Neural progenitor cell (in vitro differentiated cells): ENCODE measurements around the gene VEZF1. TPM values are rescaled to one million over a fixed set of nuclear protein-coding genes. Genes with fewer than 3 reads are reported as not detected.

Source experiments
- DNase-seq: peaks from one replicate; pipeline ENCODE4 v3.0.0-alpha.2; 2016; ENCODE audit warnings: low spot score
- H2AFZ ChIP-seq: fragments of 200-600 bp; sonication (generic); replicated peaks from 2 replicates; pipeline ENCODE4 v1.6.1; 2016; ENCODE audit warnings: antibody characterized with exemption
- H3F3A ChIP-seq: fragments of 200-600 bp; sonication (generic); 2 replicates; pipeline ENCODE4 v1.6.1; 2016; ENCODE audit warnings: antibody characterized with exemption, low read depth
- H3K27ac ChIP-seq: fragments of 200-600 bp; sonication (generic); 2 replicates; pipeline ENCODE4 v1.5.1; 2016; ENCODE audit warnings: mild to moderate bottlenecking
- H3K27me3 ChIP-seq: fragments of 200-600 bp; sonication (generic); 2 replicates; pipeline ENCODE4 v1.6.1; 2016; ENCODE audit warnings: mild to moderate bottlenecking, moderate library complexity
- H3K36me3 ChIP-seq: fragments of 200-600 bp; sonication (generic); 2 replicates; pipeline ENCODE4 v1.5.1; 2016
- H3K4me1 ChIP-seq: fragments of 200-600 bp; sonication (generic); 2 replicates; pipeline ENCODE4 v1.6.1; 2016; ENCODE audit warnings: mixed run types
- H3K4me2 ChIP-seq: fragments of 200-600 bp; sonication (generic); 2 replicates; pipeline ENCODE4 v1.6.1; 2016
- H3K4me3 ChIP-seq: fragments of 200-600 bp; sonication (generic); 2 replicates; pipeline ENCODE4 v1.5.1; 2016
- H3K79me2 ChIP-seq: fragments of 200-600 bp; sonication (generic); 2 replicates; pipeline ENCODE4 v1.6.1; 2016; ENCODE audit warnings: low read depth
- H3K9ac ChIP-seq: fragments of 200-600 bp; sonication (generic); 2 replicates; pipeline ENCODE4 v1.6.1; 2016
- H3K9me3 ChIP-seq: fragments of 200-600 bp; sonication (generic); 2 replicates; pipeline ENCODE4 v1.5.1; 2016; ENCODE audit warnings: low read depth
- H4K20me1 ChIP-seq: fragments of 200-600 bp; sonication (generic); 2 replicates; pipeline ENCODE4 v1.6.1; 2016; ENCODE audit warnings: low read depth
- H3K27ac Mint-ChIP-seq: 3 replicates; pipeline ENCODE4 v1.8.0; 2021; ENCODE audit warnings: mixed read lengths
- H3K27me3 Mint-ChIP-seq: 2 replicates; pipeline ENCODE4 v1.8.0; 2022; ENCODE audit warnings: low read depth, mild to moderate bottlenecking, inconsistent platforms, moderate library complexity, mixed read lengths; ENCODE audit not compliant: insufficient read depth
- H3K36me3 Mint-ChIP-seq: 3 replicates; pipeline ENCODE4 v1.8.0; 2021; ENCODE audit warnings: mixed read lengths
- H3K4me1 Mint-ChIP-seq: 3 replicates; pipeline ENCODE4 v1.8.0; 2021; ENCODE audit warnings: mixed read lengths
- H3K4me3 Mint-ChIP-seq: 3 replicates; pipeline ENCODE4 v1.8.0; 2021; ENCODE audit warnings: mild to moderate bottlenecking, moderate library complexity, mixed read lengths
- H3K9me3 Mint-ChIP-seq: 3 replicates; pipeline ENCODE4 v1.8.0; 2020; ENCODE audit warnings: mixed read lengths
- EZH2 ChIP-seq: fragments of 200-600 bp; sonication (generic); IDR thresholded peaks from 2 replicates; pipeline ENCODE4 v1.6.1; 2017; ENCODE audit warnings: antibody characterized with exemption, mild to moderate bottlenecking, moderate library complexity
- EZH2phosphoT487 ChIP-seq: fragments of 200-600 bp; sonication (generic); IDR thresholded peaks from 2 replicates; pipeline ENCODE4 v1.6.1; 2017; ENCODE audit warnings: antibody characterized with exemption
- total RNA-seq: library from RNA; depleted of rRNA; stranded (reverse); fragments of >200 nt; gene quantifications from 2 replicates; pipeline ENCODE4 v1.2.3, GENCODE V29; 2015; ENCODE audit warnings: low replicate concordance
- TF ChIP-seq, protein P1 (sequence below): fragments of 200-600 bp; sonication (generic); IDR thresholded peaks from 2 replicates; pipeline ENCODE4 v1.5.1; 2017; ENCODE audit warnings: antibody characterized with exemption, mild to moderate bottlenecking

Gene VEZF1
- total RNA-seq, 1 donor from 2014 or later = 90.4 TPM

DNA sequence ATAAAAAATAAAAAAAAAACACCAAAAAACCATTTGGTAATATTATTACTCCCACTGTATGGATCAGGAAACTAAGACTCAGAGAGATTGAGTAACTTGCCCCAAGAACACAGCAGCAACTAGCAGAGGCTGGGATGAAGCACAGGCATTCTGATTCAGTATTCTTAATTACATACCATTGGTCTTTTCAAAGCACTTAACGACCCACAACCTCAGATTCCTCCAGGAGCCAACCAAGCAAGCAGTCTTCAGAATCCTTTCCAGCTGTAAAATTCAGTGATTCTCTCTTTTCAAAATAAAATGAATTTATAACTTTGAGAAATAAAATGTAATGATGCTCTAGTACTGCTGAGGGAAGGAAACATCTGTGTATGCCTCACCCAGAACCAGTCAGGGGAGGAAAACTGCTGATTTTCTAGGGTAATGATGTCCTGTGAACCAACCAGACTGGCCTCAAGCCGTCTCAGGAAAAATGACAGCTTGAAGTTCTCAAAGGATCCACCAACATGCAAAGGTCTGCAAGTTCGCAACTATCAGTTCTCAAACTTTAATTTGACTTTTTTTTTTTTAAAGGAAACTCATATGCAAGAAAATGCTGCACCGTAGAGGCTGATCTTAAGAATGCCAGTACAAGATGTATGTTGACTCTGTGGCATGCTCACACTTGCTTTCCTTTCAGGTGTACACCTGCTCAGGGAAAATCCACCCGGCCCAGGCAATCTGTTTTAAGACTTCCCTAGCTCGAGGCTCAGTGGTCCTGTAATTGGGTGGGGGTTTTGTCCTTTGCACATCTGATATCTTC, 41.9 kb downstream of the VEZF1 start:
- Mint-ChIP-seq H3K9me3 (no peaks in the 10 kb centered on the region), H3K27ac (peak overlapping the region; percentile 93), H3K4me3 (peak overlapping the region; percentile 39), H3K27me3 (peaks cover 6% of the 10 kb centered on the region), H3K36me3 (peaks cover 12% of the 10 kb centered on the region), H3K4me1 (peaks cover 80% of the 10 kb centered on the region)
- Histone ChIP-seq H3F3A (peaks cover under 1% of the 10 kb centered on the region), H3K4me1 (peaks cover 23% of the 10 kb centered on the region), H2AFZ (no peak overlapping the region), H3K9me3 (no peaks in the 10 kb centered on the region), H3K9ac (no peak overlapping the region), H3K79me2 (no peaks in the 10 kb centered on the region), H3K4me2 (peak overlapping the region; percentile 4), H3K27ac (no peak overlapping the region), H3K36me3 (no peaks in the 10 kb centered on the region), H4K20me1 (peaks cover 10% of the 10 kb centered on the region), H3K27me3 (no peaks in the 10 kb centered on the region), H3K4me3 (no peak overlapping the region)
- no peak for TF ChIP-seq EZH2
- TF ChIP-seq EZH2phosphoT487 = no peak
- TF ChIP-seq, protein P1, sequence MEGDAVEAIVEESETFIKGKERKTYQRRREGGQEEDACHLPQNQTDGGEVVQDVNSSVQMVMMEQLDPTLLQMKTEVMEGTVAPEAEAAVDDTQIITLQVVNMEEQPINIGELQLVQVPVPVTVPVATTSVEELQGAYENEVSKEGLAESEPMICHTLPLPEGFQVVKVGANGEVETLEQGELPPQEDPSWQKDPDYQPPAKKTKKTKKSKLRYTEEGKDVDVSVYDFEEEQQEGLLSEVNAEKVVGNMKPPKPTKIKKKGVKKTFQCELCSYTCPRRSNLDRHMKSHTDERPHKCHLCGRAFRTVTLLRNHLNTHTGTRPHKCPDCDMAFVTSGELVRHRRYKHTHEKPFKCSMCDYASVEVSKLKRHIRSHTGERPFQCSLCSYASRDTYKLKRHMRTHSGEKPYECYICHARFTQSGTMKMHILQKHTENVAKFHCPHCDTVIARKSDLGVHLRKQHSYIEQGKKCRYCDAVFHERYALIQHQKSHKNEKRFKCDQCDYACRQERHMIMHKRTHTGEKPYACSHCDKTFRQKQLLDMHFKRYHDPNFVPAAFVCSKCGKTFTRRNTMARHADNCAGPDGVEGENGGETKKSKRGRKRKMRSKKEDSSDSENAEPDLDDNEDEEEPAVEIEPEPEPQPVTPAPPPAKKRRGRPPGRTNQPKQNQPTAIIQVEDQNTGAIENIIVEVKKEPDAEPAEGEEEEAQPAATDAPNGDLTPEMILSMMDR = no peak
- DNase-seq = no peak

DNA sequence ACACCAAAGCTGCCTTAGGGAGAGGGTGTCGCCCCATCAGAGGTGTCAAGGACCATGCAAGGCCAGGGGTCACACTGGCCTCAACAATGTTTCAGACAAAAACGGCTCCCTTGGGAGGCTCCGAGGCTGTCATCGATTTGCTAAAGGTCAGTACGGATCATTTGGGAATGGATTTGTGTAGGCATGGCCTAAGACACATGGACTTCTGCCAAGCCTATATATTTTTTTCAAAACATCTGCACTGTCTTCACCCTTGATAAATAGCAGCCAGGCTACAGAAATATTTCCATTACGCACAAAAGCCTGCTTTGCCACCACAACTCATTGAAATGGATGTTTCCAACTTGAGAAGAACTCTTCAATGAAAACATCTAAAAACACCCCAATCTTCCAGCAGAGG, 43.1 kb downstream of the VEZF1 start:
- Mint-ChIP-seq H3K27ac (no peak overlapping the region), H3K4me3 (no peak overlapping the region), H3K9me3 (no peaks in the 10 kb centered on the region), H3K4me1 (peaks cover 82% of the 10 kb centered on the region), H3K27me3 (peaks cover 5% of the 10 kb centered on the region), H3K36me3 (peaks cover 12% of the 10 kb centered on the region)
- Histone ChIP-seq H3K27me3 (no peaks in the 10 kb centered on the region), H3K4me1 (peaks cover 36% of the 10 kb centered on the region), H3K36me3 (no peaks in the 10 kb centered on the region), H4K20me1 (peaks cover 14% of the 10 kb centered on the region), H2AFZ (no peak overlapping the region), H3K79me2 (no peaks in the 10 kb centered on the region), H3F3A (peaks cover 11% of the 10 kb centered on the region), H3K9ac (no peak overlapping the region), H3K27ac (no peak overlapping the region), H3K9me3 (no peaks in the 10 kb centered on the region), H3K4me3 (no peak overlapping the region), H3K4me2 (no peak overlapping the region)
- TF ChIP-seq, protein P1 = no peak
- TF ChIP-seq EZH2 = no peak
- TF ChIP-seq EZH2phosphoT487 = no peak
- no peak for DNase-seq

DNA sequence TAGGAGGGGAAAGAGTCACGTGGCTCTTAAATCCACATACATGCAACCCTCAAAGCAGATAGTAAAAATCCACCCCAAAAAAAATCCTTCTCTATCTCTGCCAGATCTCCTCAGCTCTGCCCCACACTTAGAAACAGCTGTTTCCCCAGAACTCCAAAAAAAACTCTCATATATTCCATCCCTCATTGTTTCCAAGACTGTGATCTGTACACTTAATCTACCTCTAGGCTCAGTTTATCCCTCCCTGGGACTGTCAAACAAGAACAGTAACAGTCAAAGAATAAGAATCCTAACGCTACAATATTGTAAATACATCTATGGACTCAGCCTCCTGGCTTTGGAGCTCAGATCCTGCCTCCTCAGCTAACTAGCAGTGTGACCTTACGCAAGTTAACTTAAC, 44.4 kb downstream of the VEZF1 start:
- no peaks in the 10 kb centered on the region for H3K27me3 ChIP-seq
- Mint-ChIP-seq H3K36me3 (peaks cover 6% of the 10 kb centered on the region), H3K27ac (peak overlapping the region; percentile 29), H3K4me1 (peaks cover 82% of the 10 kb centered on the region), H3K27me3 (peaks cover 2% of the 10 kb centered on the region), H3K9me3 (no peaks in the 10 kb centered on the region), H3K4me3 (no peak overlapping the region)
- no peak for DNase-seq
- H3K9ac ChIP-seq = no peak overlapping the region
- H3K4me2 ChIP-seq = no peak overlapping the region
- TF ChIP-seq, protein P1 = no peak
- no peak for TF ChIP-seq EZH2phosphoT487
- no peak for TF ChIP-seq EZH2
- H3K27ac ChIP-seq = no peak overlapping the region
- H2AFZ ChIP-seq = no peak overlapping the region
- H3F3A ChIP-seq = peaks cover 11% of the 10 kb centered on the region
- H3K4me3 ChIP-seq = no peak overlapping the region
- peaks cover 40% of the 10 kb centered on the region for H3K4me1 ChIP-seq
- H3K36me3 ChIP-seq = no peaks in the 10 kb centered on the region
- no peaks in the 10 kb centered on the region for H3K79me2 ChIP-seq
- H3K9me3 ChIP-seq = no peaks in the 10 kb centered on the region
- peaks cover 14% of the 10 kb centered on the region for H4K20me1 ChIP-seq
